Effector CD8-positive, alpha-beta T cell (primary cell): Measurements from ENCODE around the gene TRIOBP.

ENCODE experiments used
- DNase-seq: peaks from one replicate; lab custom pipeline; 2025; lab: John Stamatoyannopoulos, UW

The TRIOBP gene

GRCh38 chr22:37749226-37749625 lies 52.4 kb downstream of the TRIOBP start:
- no peak for DNase-seq

GRCh38 chr22:37749831-37750595 lies 53.2 kb downstream of the TRIOBP start:
- no peak for DNase-seq

GRCh38 chr22:37750596-37751162 lies 53.8 kb downstream of the TRIOBP start:
- no peak for DNase-seq

GRCh38 chr22:37751449-37752188 lies 54.8 kb downstream of the TRIOBP start:
- no peak for DNase-seq

- no peak for DNase-seq
These were observed 55.6 kb downstream of the TRIOBP start for GRCh38 chr22:37752189-37753087.

GRCh38 chr22:37753746-37754145 lies 56.9 kb downstream of the TRIOBP start:
- DNase-seq, result no peak

GRCh38 chr22:37757663-37758062 lies 60.8 kb downstream of the TRIOBP start:
- no peak for DNase-seq

- DNase-seq, result no peak
These were observed 61.8 kb downstream of the TRIOBP start for GRCh38 chr22:37758694-37759093.

GRCh38 chr22:37759281-37759680 lies 62.4 kb downstream of the TRIOBP start:
- DNase-seq, result no peak

GRCh38 chr22:37760152-37760551 lies 63.3 kb downstream of the TRIOBP start:
- DNase-seq, result no peak

GRCh38 chr22:37762389-37762836 lies 65.6 kb downstream of the TRIOBP start:
- no peak for DNase-seq

GRCh38 chr22:37763012-37763411 lies 66.2 kb downstream of the TRIOBP start:
- no peak for DNase-seq

GRCh38 chr22:37763652-37764051 lies 66.8 kb downstream of the TRIOBP start:
- DNase-seq, result no peak

- no peak for DNase-seq
These were observed 67.8 kb downstream of the TRIOBP start for GRCh38 chr22:37764622-37765021.

GRCh38 chr22:37765498-37765897 lies 68.7 kb downstream of the TRIOBP start:
- no peak for DNase-seq

GRCh38 chr22:37765953-37766576 lies 69.2 kb downstream of the TRIOBP start:
- DNase-seq, result no peak

- DNase-seq, result no peak
These were observed 71.4 kb downstream of the TRIOBP start for GRCh38 chr22:37768273-37768672.

- no peak for DNase-seq
These were observed 72.2 kb downstream of the TRIOBP start for GRCh38 chr22:37769056-37769455.

- no peak for DNase-seq
These were observed 74.2 kb downstream of the TRIOBP start for GRCh38 chr22:37771081-37771480.

GRCh38 chr22:37771702-37772427 lies 75.0 kb downstream of the TRIOBP start:
- DNase-seq, result no peak

- DNase-seq, result no peak
These were observed 77.9 kb downstream of the TRIOBP start for GRCh38 chr22:37774728-37775127.
